WTC11 (cell line): ENCODE results near the gene TIMM50. TPM values are rescaled to one million over a fixed set of nuclear protein-coding genes. Genes with fewer than 3 reads are reported as not detected.

Experiments
- ATAC-seq: fragments of 200-7000 bp; cut with Tn5 transposase; 2 replicates; pipeline ENCODE4 v1.10.0; 2021; ENCODE audit warnings: mild to moderate bottlenecking, moderate library complexity
- CTCF ChIA-PET: fragments of 300-600 bp; sonication (Branson Sonifier 250); formaldehyde crosslinking; loops from one replicate; lab custom pipeline; 2021; ENCODE audit warnings: antibody characterized with exemption; lab: Charles Lee
- POLR2A ChIA-PET: fragments of 350-600 bp; sonication (Branson Sonifier 250); formaldehyde crosslinking; loops from one replicate; lab custom pipeline; 2021; ENCODE audit warnings: antibody characterized with exemption; lab: Charles Lee
- DNase-seq: peaks from one replicate; pipeline ENCODE4 v3.0.0; 2021; ENCODE audit warnings: low spot score
- H3K27ac Mint-ChIP-seq: 2 replicates; pipeline ENCODE4 v1.8.0; 2021; ENCODE audit warnings: mixed read lengths
- H3K27me3 Mint-ChIP-seq: 2 replicates; pipeline ENCODE4 v1.8.0; 2021; ENCODE audit warnings: low read depth, mild to moderate bottlenecking, moderate library complexity, mixed read lengths
- H3K36me3 Mint-ChIP-seq: 2 replicates; pipeline ENCODE4 v1.8.0; 2021; ENCODE audit warnings: mixed read lengths
- H3K4me1 Mint-ChIP-seq: 2 replicates; pipeline ENCODE4 v1.8.0; 2022; ENCODE audit warnings: mixed read lengths
- H3K4me3 Mint-ChIP-seq: 2 replicates; pipeline ENCODE4 v1.8.0; 2021; ENCODE audit warnings: mild to moderate bottlenecking, moderate library complexity, mixed read lengths
- H3K9me3 Mint-ChIP-seq: 2 replicates; pipeline ENCODE4 v1.8.0; 2021; ENCODE audit warnings: mixed read lengths
- CREB1 ChIP-seq: sonication (generic); formaldehyde crosslinking; IDR thresholded peaks from 2 replicates; pipeline ENCODE4 v1.8.0; 2023; ENCODE audit warnings: mild to moderate bottlenecking, missing genetic modification reagents
- E2F5 ChIP-seq: sonication (generic); formaldehyde crosslinking; IDR thresholded peaks from 2 replicates; pipeline ENCODE4 v1.8.1; 2022; ENCODE audit warnings: mild to moderate bottlenecking, moderate library complexity, missing genetic modification reagents
- ESRRA ChIP-seq: sonication (generic); formaldehyde crosslinking; IDR thresholded peaks from 2 replicates; pipeline ENCODE4 v1.8.1; 2022; ENCODE audit warnings: mild to moderate bottlenecking, missing genetic modification reagents, borderline replicate concordance
- FOXJ3 ChIP-seq: sonication (generic); formaldehyde crosslinking; IDR thresholded peaks from 2 replicates; pipeline ENCODE4 v1.9.0; 2021; ENCODE audit warnings: missing genetic modification reagents, mild to moderate bottlenecking, borderline replicate concordance
- GRHL2 ChIP-seq: fragments of 250-450 bp; sonication (Bioruptor Pico); IDR thresholded peaks from 2 replicates; pipeline ENCODE4 v1.8.0; 2022; ENCODE audit warnings: mild to moderate bottlenecking, moderate library complexity; ENCODE audit not compliant: insufficient replicate concordance, severe bottlenecking
- GTF2I ChIP-seq: fragments of 250-450 bp; sonication (Bioruptor Pico); conservative IDR thresholded peaks from 2 replicates; pipeline ENCODE4 v1.4.0; 2021; ENCODE audit warnings: mild to moderate bottlenecking
- JAZF1 ChIP-seq: fragments of 250-450 bp; sonication (Bioruptor Pico); IDR thresholded peaks from 2 replicates; pipeline ENCODE4 v1.9.0; 2021; ENCODE audit warnings: moderate library complexity, mild to moderate bottlenecking, inconsistent platforms
- MYBL2 ChIP-seq: sonication (generic); formaldehyde crosslinking; IDR thresholded peaks from 2 replicates; pipeline ENCODE4 v1.8.1; 2023; ENCODE audit warnings: mild to moderate bottlenecking, moderate library complexity, missing genetic modification reagents
- NFATC4 ChIP-seq: fragments of 250-450 bp; sonication (Bioruptor Pico); IDR thresholded peaks from 2 replicates; pipeline ENCODE4 v1.9.0; 2021; ENCODE audit warnings: mild to moderate bottlenecking
- NFYB ChIP-seq: sonication (generic); formaldehyde crosslinking; conservative IDR thresholded peaks from 2 replicates; pipeline ENCODE4 v1.8.0; 2022; ENCODE audit warnings: low read depth, missing genetic modification reagents
- NR2C2 ChIP-seq: sonication (generic); formaldehyde crosslinking; IDR thresholded peaks from 2 replicates; pipeline ENCODE4 v1.8.0; 2022; ENCODE audit warnings: mild to moderate bottlenecking, missing genetic modification reagents
- RELA ChIP-seq: sonication (generic); formaldehyde crosslinking; IDR thresholded peaks from 2 replicates; pipeline ENCODE4 v1.8.1; 2022; ENCODE audit warnings: missing genetic modification reagents, mild to moderate bottlenecking, borderline replicate concordance
- SOX15 ChIP-seq: fragments of 250-450 bp; sonication (Bioruptor Pico); IDR thresholded peaks from 2 replicates; pipeline ENCODE4 v1.9.0; 2021; ENCODE audit warnings: mild to moderate bottlenecking
- SP1 ChIP-seq: sonication (generic); formaldehyde crosslinking; conservative IDR thresholded peaks from 2 replicates; pipeline ENCODE4 v1.8.1; 2022; ENCODE audit warnings: missing genetic modification reagents
- TCF7 ChIP-seq: sonication (generic); formaldehyde crosslinking; IDR thresholded peaks from 2 replicates; pipeline ENCODE4 v1.8.0; 2022; ENCODE audit warnings: mild to moderate bottlenecking, low read depth, missing genetic modification reagents, moderate library complexity
- TEAD1 ChIP-seq: sonication (generic); formaldehyde crosslinking; IDR thresholded peaks from 2 replicates; pipeline ENCODE4 v1.8.0; 2022; ENCODE audit warnings: mild to moderate bottlenecking, missing genetic modification reagents
- TEAD4 ChIP-seq: sonication (generic); formaldehyde crosslinking; IDR thresholded peaks from 2 replicates; pipeline ENCODE4 v1.8.0; 2022; ENCODE audit warnings: mild to moderate bottlenecking, missing genetic modification reagents
- USF2 ChIP-seq: sonication (generic); formaldehyde crosslinking; IDR thresholded peaks from 2 replicates; pipeline ENCODE4 v1.8.1; 2023; ENCODE audit warnings: mild to moderate bottlenecking, missing genetic modification reagents, moderate library complexity
- ZNF121 ChIP-seq: sonication (generic); formaldehyde crosslinking; IDR thresholded peaks from 2 replicates; pipeline ENCODE4 v1.8.0; 2023; ENCODE audit warnings: missing genetic modification reagents
- ZNF232 ChIP-seq: sonication (generic); formaldehyde crosslinking; IDR thresholded peaks from 2 replicates; pipeline ENCODE4 v1.8.0; 2022; ENCODE audit warnings: mild to moderate bottlenecking, missing genetic modification reagents
- ZNF416 ChIP-seq: fragments of 250-450 bp; sonication (Bioruptor Pico); IDR thresholded peaks from 2 replicates; pipeline ENCODE4 v1.9.0; 2021; ENCODE audit warnings: mild to moderate bottlenecking, inconsistent platforms
- ZNF671 ChIP-seq: fragments of 250-450 bp; sonication (Bioruptor Pico); IDR thresholded peaks from 2 replicates; pipeline ENCODE4 v1.8.0; 2021; ENCODE audit warnings: mild to moderate bottlenecking
- total RNA-seq: library from RNA; stranded (reverse); gene quantifications from 3 replicates; pipeline ENCODE4 v1.2.3, GENCODE V29; 2021
- TF ChIP-seq, protein P1 (sequence below): sonication (generic); formaldehyde crosslinking; IDR thresholded peaks from 2 replicates; pipeline ENCODE4 v1.8.0; 2023; ENCODE audit warnings: missing genetic modification reagents, mild to moderate bottlenecking, borderline replicate concordance
- TF ChIP-seq, protein P2 (sequence below): fragments of 250-450 bp; sonication (Bioruptor Pico); IDR thresholded peaks from 2 replicates; pipeline ENCODE4 v1.9.0; 2021; ENCODE audit warnings: mild to moderate bottlenecking

Gene TIMM50
- total RNA-seq, 1 experiment from 2014 or later = 154 TPM

GRCh38 chr19:39502640-39503417 lies 22.2 kb downstream of the TIMM50 start (continued):
- TF ChIP-seq ZNF416 (CRISPR knock-in tag) (no peak), USF2 (CRISPR knock-in tag) (peak; percentile 57), MYBL2 (CRISPR knock-in tag) (peak; percentile 99), CREB1 (CRISPR knock-in tag) (peak; percentile 92), SOX15 (CRISPR knock-in tag) (no peak), ESRRA (CRISPR knock-in tag) (peak; percentile 100), RELA (CRISPR knock-in tag) (peak; percentile 99), NR2C2 (CRISPR knock-in tag) (peak; percentile 93), NFATC4 (no peak), ZNF671 (CRISPR knock-in tag) (no peak), TEAD4 (peak; percentile 97), NFYB (peak; percentile 69), TEAD1 (peak; percentile 100), JAZF1 (no peak), SP1 (CRISPR knock-in tag) (peak; percentile 90), TCF7 (CRISPR knock-in tag) (peak; percentile 99), E2F5 (CRISPR knock-in tag) (peak; percentile 99), FOXJ3 (no peak), ZNF232 (CRISPR knock-in tag) (peak; percentile 100), GRHL2 (CRISPR knock-in tag) (no peak)
- TF ChIP-seq, protein P1, sequence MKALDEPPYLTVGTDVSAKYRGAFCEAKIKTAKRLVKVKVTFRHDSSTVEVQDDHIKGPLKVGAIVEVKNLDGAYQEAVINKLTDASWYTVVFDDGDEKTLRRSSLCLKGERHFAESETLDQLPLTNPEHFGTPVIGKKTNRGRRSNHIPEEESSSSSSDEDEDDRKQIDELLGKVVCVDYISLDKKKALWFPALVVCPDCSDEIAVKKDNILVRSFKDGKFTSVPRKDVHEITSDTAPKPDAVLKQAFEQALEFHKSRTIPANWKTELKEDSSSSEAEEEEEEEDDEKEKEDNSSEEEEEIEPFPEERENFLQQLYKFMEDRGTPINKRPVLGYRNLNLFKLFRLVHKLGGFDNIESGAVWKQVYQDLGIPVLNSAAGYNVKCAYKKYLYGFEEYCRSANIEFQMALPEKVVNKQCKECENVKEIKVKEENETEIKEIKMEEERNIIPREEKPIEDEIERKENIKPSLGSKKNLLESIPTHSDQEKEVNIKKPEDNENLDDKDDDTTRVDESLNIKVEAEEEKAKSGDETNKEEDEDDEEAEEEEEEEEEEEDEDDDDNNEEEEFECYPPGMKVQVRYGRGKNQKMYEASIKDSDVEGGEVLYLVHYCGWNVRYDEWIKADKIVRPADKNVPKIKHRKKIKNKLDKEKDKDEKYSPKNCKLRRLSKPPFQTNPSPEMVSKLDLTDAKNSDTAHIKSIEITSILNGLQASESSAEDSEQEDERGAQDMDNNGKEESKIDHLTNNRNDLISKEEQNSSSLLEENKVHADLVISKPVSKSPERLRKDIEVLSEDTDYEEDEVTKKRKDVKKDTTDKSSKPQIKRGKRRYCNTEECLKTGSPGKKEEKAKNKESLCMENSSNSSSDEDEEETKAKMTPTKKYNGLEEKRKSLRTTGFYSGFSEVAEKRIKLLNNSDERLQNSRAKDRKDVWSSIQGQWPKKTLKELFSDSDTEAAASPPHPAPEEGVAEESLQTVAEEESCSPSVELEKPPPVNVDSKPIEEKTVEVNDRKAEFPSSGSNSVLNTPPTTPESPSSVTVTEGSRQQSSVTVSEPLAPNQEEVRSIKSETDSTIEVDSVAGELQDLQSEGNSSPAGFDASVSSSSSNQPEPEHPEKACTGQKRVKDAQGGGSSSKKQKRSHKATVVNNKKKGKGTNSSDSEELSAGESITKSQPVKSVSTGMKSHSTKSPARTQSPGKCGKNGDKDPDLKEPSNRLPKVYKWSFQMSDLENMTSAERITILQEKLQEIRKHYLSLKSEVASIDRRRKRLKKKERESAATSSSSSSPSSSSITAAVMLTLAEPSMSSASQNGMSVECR = peak; percentile 99

DNA sequence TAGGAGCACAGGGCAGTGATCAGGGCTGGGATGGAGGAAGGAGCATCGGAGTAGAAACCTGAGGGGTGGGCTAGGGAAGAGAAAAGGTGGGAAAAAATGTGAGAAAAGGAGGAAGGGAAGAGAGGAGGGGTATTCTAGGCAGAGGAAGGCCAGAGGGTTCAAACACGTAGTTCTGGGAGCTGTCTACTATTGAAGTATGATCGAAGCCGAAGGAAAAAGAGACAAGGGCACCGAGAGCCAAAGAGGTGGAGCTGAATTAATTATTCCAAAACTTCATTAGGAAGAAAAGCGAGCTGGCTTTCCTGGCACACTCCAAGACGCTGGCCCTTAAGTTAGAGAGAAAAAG lies 25.9 kb downstream of the TIMM50 start:
- TF ChIP-seq, protein P2, sequence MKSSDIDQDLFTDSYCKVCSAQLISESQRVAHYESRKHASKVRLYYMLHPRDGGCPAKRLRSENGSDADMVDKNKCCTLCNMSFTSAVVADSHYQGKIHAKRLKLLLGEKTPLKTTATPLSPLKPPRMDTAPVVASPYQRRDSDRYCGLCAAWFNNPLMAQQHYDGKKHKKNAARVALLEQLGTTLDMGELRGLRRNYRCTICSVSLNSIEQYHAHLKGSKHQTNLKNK (CRISPR knock-in tag) = no peak
- TF ChIP-seq ZNF121 (CRISPR knock-in tag) (no peak), GTF2I (CRISPR knock-in tag) (no peak), E2F5 (CRISPR knock-in tag) (no peak), TEAD4 (no peak)
- ChIA-PET CTCF (interaction anchor here (0.6 to 2.0 kb wide), 5 partner anchors 9 to 32 kb away, joined by 4 to 9 read pairs (median 5); partner anchors contain the start of gene SELENOV), POLR2A (interaction anchor here (0.6 to 0.9 kb wide), 2 partner anchors 9 to 327 kb away, joined by 3 to 4 read pairs; no protein-coding TSS in a partner anchor)
- DNase-seq = no peak
- H3K27me3 Mint-ChIP-seq = peaks cover 85% of the 10 kb centered on the region
- H3K9me3 Mint-ChIP-seq = no peaks in the 10 kb centered on the region
- peaks cover 10% of the 10 kb centered on the region for H3K4me1 Mint-ChIP-seq
- no peak overlapping the region for H3K27ac Mint-ChIP-seq
- peaks cover 7% of the 10 kb centered on the region for H3K36me3 Mint-ChIP-seq
- ATAC-seq = no peak
- peak overlapping the region; percentile 52 for H3K4me3 Mint-ChIP-seq
